Measurements from ENCODE around the gene RANBP17. TPM values are rescaled to one million over a fixed set of nuclear protein-coding genes. Genes with fewer than 3 reads are reported as not detected.
"Not testable (repeated sequence)": the region's sequence is repeated elsewhere in the genome, so short reads cannot be mapped to it uniquely, and the experiment has no call there.

RANBP17 gene
- total RNA-seq = 6.2 TPM

DNA sequence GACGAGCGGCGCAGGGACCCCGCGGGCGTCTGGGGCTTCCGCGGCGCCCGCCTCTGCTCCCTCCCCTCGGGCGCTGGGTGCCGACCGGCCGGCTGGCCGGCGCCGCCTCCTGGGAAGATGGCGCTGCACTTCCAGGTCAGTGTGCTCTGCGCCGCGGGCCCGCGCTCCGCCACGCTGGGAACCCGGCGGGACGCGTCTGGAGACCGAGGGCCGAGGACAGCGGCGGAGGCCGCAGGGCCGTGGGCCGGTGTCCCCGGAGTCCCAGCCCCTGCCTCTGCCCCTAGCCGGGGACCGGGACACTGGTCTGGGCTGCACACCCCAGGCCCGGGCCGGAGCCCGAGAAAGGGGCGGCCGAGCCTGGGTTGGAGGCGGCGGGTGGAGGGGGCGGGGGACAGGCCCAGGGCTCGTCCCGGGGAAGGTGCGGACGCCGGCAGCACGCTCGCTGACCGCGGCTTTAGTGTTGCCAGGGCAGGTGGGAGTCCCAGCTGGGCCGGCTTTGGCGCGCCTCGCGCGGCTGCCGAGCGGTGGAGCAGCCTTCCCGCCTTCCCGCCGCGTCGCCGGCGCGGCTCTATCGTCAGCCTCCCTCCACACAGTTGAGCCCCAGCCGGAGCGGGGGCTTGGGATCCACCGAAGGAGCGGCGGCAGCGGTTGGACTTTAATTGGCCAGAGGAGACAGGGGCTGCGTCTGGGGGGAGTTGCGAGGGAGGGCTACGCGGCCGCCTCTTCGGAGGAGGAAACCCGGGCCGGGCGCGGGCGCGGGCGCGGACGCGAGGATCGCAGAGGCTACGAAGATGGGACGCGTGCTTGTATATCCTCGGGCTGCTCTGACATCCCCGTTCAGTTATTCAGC lies at the start of gene RANBP17:
Gene RANBP17 (plus strand): TSS at position 102 of the 850 bp plus-strand sequence.
- Histone ChIP-seq H3K4me3 (ENCODE audit: low read length) (peak within 1 kb of the TSS; percentile 16), H3K27me3 (ENCODE audit: insufficient read depth, low read length) (peaks cover 26% of the 10 kb centered on the region), H3K4me1 (ENCODE audit: insufficient read depth, low read length) (no peaks in the 10 kb centered on the region), H3K9me3 (ENCODE audit: low read depth, low read length) (peaks cover 12% of the 10 kb centered on the region)

- H3K4me1 ChIP-seq (ENCODE audit: insufficient read depth, low read length) = no peaks in the 10 kb centered on the region
- no peaks in the 10 kb centered on the region for H3K27me3 ChIP-seq (ENCODE audit: insufficient read depth, low read length)
- no peak overlapping the region for H3K4me3 ChIP-seq (ENCODE audit: low read length)
- no peaks in the 10 kb centered on the region for H3K9me3 ChIP-seq (ENCODE audit: low read depth, low read length)
These were observed 48.6 kb upstream of the RANBP17 start for GRCh38 chr5:170813231-170813630.

DNA sequence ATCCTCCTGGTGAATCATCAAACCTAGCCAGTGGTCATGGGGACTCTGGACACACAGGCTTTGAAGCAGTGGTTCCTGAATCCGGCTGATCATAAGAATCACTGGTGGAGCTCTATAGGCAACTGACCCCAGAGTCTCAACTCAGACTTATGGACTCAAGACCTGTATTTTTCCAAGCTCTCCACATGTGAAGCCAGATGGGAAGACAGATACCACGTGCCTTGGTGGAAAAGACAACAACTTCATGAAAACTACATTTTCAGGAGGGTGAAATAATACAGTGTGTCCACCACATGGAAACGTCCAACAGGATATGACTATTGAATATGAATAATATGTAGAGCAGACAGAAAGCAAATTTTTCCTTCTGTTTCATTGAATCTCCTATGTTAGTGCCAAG lies 44.6 kb upstream of the RANBP17 start:
- Histone ChIP-seq H3K27me3 (ENCODE audit: insufficient read depth, low read length) (no peaks in the 10 kb centered on the region), H3K4me3 (ENCODE audit: low read length) (no peak overlapping the region), H3K9me3 (ENCODE audit: low read depth, low read length) (no peaks in the 10 kb centered on the region), H3K4me1 (ENCODE audit: insufficient read depth, low read length) (no peaks in the 10 kb centered on the region)

- no peaks in the 10 kb centered on the region for H3K4me1 ChIP-seq (ENCODE audit: insufficient read depth, low read length)
- H3K4me3 ChIP-seq (ENCODE audit: low read length) = no peak overlapping the region
- no peaks in the 10 kb centered on the region for H3K9me3 ChIP-seq (ENCODE audit: low read depth, low read length)
- no peaks in the 10 kb centered on the region for H3K27me3 ChIP-seq (ENCODE audit: insufficient read depth, low read length)
These were observed 43.6 kb upstream of the RANBP17 start for GRCh38 chr5:170818232-170818631.

DNA sequence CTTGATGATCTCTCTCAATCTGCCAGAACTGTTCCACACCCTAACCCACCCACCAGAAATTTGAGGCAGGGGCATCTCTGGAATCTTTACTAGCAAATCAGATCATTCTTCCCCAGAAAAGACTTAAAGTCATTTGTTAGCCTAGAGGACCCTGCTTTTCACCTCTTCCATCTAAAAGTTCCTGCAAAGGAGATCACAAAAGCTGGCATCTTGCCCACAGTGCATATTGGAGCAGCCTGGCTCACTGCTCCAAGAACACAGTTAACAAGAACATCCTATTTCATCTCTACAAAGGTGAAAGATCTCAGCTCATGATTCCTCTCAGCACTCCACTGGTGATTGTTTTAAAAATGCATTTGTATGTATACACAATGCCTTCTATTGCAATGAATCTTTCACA lies 42.0 kb upstream of the RANBP17 start:
- Histone ChIP-seq H3K9me3 (ENCODE audit: low read depth, low read length) (no peaks in the 10 kb centered on the region), H3K27me3 (ENCODE audit: insufficient read depth, low read length) (no peaks in the 10 kb centered on the region), H3K4me3 (ENCODE audit: low read length) (no peak overlapping the region), H3K4me1 (ENCODE audit: insufficient read depth, low read length) (no peaks in the 10 kb centered on the region)

- no peaks in the 10 kb centered on the region for H3K9me3 ChIP-seq (ENCODE audit: low read depth, low read length)
- no peaks in the 10 kb centered on the region for H3K4me1 ChIP-seq (ENCODE audit: insufficient read depth, low read length)
- H3K27me3 ChIP-seq (ENCODE audit: insufficient read depth, low read length) = no peaks in the 10 kb centered on the region
- H3K4me3 ChIP-seq (ENCODE audit: low read length) = no peak overlapping the region
These were observed 40.5 kb upstream of the RANBP17 start for GRCh38 chr5:170821257-170821800.

DNA sequence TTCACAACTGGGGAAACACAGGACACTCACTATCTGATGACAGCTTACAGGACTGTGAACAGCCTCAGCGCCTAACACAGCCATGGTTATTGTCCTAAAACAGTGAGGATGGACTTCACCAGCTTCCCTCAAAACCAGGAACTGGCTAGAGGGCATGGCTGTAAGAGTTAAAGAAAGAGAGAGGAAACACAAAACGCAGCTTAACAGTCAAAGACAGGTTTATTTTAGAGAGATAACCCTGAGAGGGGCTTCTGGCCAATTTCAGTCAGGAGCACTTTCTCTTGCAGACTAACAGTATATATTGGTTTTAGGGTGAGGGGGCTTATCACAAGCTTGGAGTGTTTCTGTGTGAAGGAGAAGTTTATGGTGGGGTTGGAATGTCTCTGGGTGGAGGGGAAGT lies 35.7 kb upstream of the RANBP17 start:
- H3K4me3 ChIP-seq (ENCODE audit: low read length) = no peak overlapping the region
- no peaks in the 10 kb centered on the region for H3K27me3 ChIP-seq (ENCODE audit: insufficient read depth, low read length)
- no peaks in the 10 kb centered on the region for H3K4me1 ChIP-seq (ENCODE audit: insufficient read depth, low read length)
- H3K9me3 ChIP-seq (ENCODE audit: low read depth, low read length) = no peaks in the 10 kb centered on the region

GRCh38 chr5:170832241-170832640 lies 29.6 kb upstream of the RANBP17 start:
- no peak overlapping the region for H3K4me3 ChIP-seq (ENCODE audit: low read length)
- no peaks in the 10 kb centered on the region for H3K27me3 ChIP-seq (ENCODE audit: insufficient read depth, low read length)
- H3K9me3 ChIP-seq (ENCODE audit: low read depth, low read length) = no peaks in the 10 kb centered on the region
- no peaks in the 10 kb centered on the region for H3K4me1 ChIP-seq (ENCODE audit: insufficient read depth, low read length)

DNA sequence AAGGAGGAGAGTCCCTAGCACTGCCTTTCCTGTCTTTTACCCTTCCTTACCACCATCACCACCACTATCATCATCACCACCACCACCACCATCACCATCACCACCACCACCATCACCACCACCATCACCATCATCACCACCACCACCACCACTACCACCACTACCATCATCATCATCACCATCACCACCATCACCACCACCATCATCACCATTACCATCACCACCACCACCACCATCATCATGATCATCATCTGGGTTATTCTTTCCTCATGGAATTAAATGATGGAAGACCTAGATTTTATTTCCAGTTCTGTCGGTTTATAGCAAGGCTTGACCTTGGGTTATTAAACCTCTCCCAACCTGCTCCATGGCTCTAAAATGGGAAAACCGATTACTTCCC lies 27.8 kb upstream of the RANBP17 start:
- not testable (repeated sequence) for H3K9me3 ChIP-seq (ENCODE audit: low read depth, low read length); H3K27me3 ChIP-seq (ENCODE audit: insufficient read depth, low read length); H3K4me3 ChIP-seq (ENCODE audit: low read length); H3K4me1 ChIP-seq (ENCODE audit: insufficient read depth, low read length)

DNA sequence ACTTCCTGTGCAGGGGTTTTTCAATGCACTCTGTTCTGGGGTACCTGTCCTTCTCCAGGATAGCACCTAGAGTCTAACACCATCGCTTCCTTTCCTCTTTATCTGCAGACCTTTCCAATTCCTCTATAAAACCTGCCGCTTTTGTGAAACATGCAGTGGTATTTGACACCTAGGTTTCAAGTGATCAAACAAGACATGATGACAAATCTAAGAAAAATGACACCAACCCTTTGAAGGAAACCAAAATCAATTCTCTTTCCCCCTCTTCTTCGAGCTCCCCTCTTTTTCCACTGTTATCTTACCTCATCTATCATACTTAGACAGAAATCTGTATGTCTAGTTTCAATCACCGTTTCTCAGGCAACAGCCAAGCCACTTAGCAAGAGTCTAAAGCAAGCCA lies 25.6 kb upstream of the RANBP17 start:
- Histone ChIP-seq H3K27me3 (ENCODE audit: insufficient read depth, low read length) (no peaks in the 10 kb centered on the region), H3K9me3 (ENCODE audit: low read depth, low read length) (no peaks in the 10 kb centered on the region), H3K4me3 (ENCODE audit: low read length) (no peak overlapping the region), H3K4me1 (ENCODE audit: insufficient read depth, low read length) (no peaks in the 10 kb centered on the region)

GRCh38 chr5:170843870-170844269 lies 17.9 kb upstream of the RANBP17 start:
- H3K4me3 ChIP-seq (ENCODE audit: low read length) = no peak overlapping the region
- no peaks in the 10 kb centered on the region for H3K27me3 ChIP-seq (ENCODE audit: insufficient read depth, low read length)
- no peaks in the 10 kb centered on the region for H3K9me3 ChIP-seq (ENCODE audit: low read depth, low read length)
- no peaks in the 10 kb centered on the region for H3K4me1 ChIP-seq (ENCODE audit: insufficient read depth, low read length)

DNA sequence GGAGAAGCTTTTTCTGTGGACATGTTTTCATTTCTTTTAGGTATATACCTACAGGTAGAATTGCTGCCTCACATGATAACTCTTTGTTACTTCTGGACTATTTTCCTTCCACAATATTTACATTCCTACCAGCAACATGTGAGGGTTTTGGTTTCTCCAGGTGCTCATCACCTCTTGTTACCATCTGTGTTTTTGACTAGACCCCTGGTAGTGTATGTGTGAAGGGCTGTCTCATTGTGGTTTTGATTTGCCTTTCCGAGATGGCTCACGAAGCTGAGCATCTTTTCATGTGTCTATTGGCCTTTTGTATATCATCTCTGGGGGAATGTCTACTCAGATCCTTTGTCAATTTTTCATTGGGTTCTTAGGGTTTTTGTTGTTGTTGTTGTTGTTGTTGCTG lies 17.2 kb upstream of the RANBP17 start:
- Histone ChIP-seq H3K4me3 (ENCODE audit: low read length) (no peak overlapping the region), H3K27me3 (ENCODE audit: insufficient read depth, low read length) (no peaks in the 10 kb centered on the region), H3K9me3 (ENCODE audit: low read depth, low read length) (no peaks in the 10 kb centered on the region), H3K4me1 (ENCODE audit: insufficient read depth, low read length) (no peaks in the 10 kb centered on the region)

GRCh38 chr5:170846416-170846815 lies 15.4 kb upstream of the RANBP17 start:
- Histone ChIP-seq H3K9me3 (ENCODE audit: low read depth, low read length) (no peaks in the 10 kb centered on the region), H3K4me3 (ENCODE audit: low read length) (no peak overlapping the region), H3K4me1 (ENCODE audit: insufficient read depth, low read length) (no peaks in the 10 kb centered on the region), H3K27me3 (ENCODE audit: insufficient read depth, low read length) (no peaks in the 10 kb centered on the region)

DNA sequence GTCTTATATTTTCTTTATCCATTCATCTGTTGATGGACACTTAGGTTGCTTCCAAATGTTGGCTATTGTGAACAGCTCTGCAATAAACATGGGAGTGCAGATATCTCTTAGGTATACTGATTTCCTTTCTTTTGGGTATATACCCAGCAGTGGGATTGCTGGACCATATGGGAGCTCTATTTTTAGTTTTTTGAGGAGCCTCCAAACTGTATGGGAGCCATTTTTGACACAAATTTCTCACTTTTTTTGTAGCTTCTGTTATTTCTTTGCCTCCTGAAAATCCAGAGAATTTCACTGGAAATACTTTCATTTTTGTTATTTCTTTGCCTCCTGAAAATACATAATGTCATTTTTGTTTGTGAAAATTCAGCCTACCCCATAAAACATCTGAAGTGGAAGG lies 15.0 kb upstream of the RANBP17 start:
- Histone ChIP-seq H3K4me3 (ENCODE audit: low read length) (no peak overlapping the region), H3K4me1 (ENCODE audit: insufficient read depth, low read length) (no peaks in the 10 kb centered on the region), H3K9me3 (ENCODE audit: low read depth, low read length) (no peaks in the 10 kb centered on the region), H3K27me3 (ENCODE audit: insufficient read depth, low read length) (no peaks in the 10 kb centered on the region)

GRCh38 chr5:170848033-170848432 lies 13.8 kb upstream of the RANBP17 start:
- Histone ChIP-seq H3K9me3 (ENCODE audit: low read depth, low read length) (no peaks in the 10 kb centered on the region), H3K27me3 (ENCODE audit: insufficient read depth, low read length) (no peaks in the 10 kb centered on the region), H3K4me3 (ENCODE audit: low read length) (no peak overlapping the region), H3K4me1 (ENCODE audit: insufficient read depth, low read length) (no peaks in the 10 kb centered on the region)

DNA sequence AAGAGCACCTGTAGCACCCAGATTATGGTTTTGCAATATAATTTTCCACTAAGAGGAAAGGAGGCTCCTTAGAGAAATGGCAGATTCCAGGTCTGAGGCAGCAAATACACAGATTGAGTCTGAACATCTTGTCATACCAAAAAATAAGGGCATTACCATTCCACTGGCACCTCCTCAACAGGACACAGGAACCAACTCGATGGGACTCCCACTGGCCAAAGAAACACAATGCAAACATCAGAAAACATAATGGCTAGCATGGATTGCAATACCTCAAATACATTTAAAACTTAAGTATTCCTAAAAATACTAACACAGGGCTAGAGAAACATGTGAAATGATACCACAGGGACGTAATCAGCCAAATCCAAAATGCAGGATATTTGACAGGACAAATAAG lies 12.4 kb upstream of the RANBP17 start:
- Histone ChIP-seq H3K4me1 (ENCODE audit: insufficient read depth, low read length) (no peaks in the 10 kb centered on the region), H3K27me3 (ENCODE audit: insufficient read depth, low read length) (no peaks in the 10 kb centered on the region), H3K9me3 (ENCODE audit: low read depth, low read length) (no peaks in the 10 kb centered on the region), H3K4me3 (ENCODE audit: low read length) (no peak overlapping the region)

Measured in mononuclear cell (primary cell).